Ishikawa (cell line): ENCODE results near the gene SOS2.

Source experiments
- CREB1 ChIP-seq: IDR thresholded peaks from 2 replicates; pipeline ENCODE4 v1.6.1; 2012; ENCODE audit warnings: low read depth
- EGR1 ChIP-seq: IDR thresholded peaks from 2 replicates; pipeline ENCODE4 v1.6.1; 2012
- EP300 ChIP-seq: IDR thresholded peaks from 2 replicates; pipeline ENCODE4 v1.6.1; 2012; ENCODE audit warnings: borderline replicate concordance
- FOXM1 ChIP-seq: IDR thresholded peaks from 2 replicates; pipeline ENCODE4 v1.6.1; 2012; ENCODE audit warnings: low read depth, borderline replicate concordance
- MAX ChIP-seq: IDR thresholded peaks from 2 replicates; pipeline ENCODE4 v1.6.1; 2012
- RAD21 ChIP-seq: IDR thresholded peaks from 2 replicates; pipeline ENCODE4 v1.6.1; 2012; ENCODE audit warnings: low read depth
- TAF1 ChIP-seq: IDR thresholded peaks from 2 replicates; pipeline ENCODE4 v1.6.1; 2012; ENCODE audit warnings: low read depth, mild to moderate bottlenecking
- TCF12 ChIP-seq: IDR thresholded peaks from 2 replicates; pipeline ENCODE4 v1.6.1; 2012; ENCODE audit warnings: low read depth
- TEAD4 ChIP-seq: IDR thresholded peaks from 2 replicates; pipeline ENCODE4 v1.6.1; 2012
- USF1 ChIP-seq: IDR thresholded peaks from 2 replicates; pipeline ENCODE4 v1.6.1; 2012
- YY1 ChIP-seq: IDR thresholded peaks from 2 replicates; pipeline ENCODE4 v1.6.1; 2012; ENCODE audit warnings: low read depth
- ZBTB7A ChIP-seq: IDR thresholded peaks from 2 replicates; pipeline ENCODE4 v1.6.1; 2012; ENCODE audit warnings: low read depth

- no peak for TF ChIP-seq TEAD4
- no peak for TF ChIP-seq FOXM1
- TF ChIP-seq MAX, result no peak
- no peak for TF ChIP-seq RAD21
- no peak for TF ChIP-seq EGR1
- no peak for TF ChIP-seq EP300
- TF ChIP-seq TAF1, result no peak
- no peak for TF ChIP-seq CREB1
- TF ChIP-seq TCF12, result no peak
- no peak for TF ChIP-seq ZBTB7A
- TF ChIP-seq YY1, result no peak
- no peak for TF ChIP-seq USF1
Measured at GRCh38 chr14:50106178-50106577, 125.2 kb downstream of the SOS2 start.
